H1 (cell line): ENCODE measurements around the gene CAPZA3. TPM values are rescaled to one million over a fixed set of nuclear protein-coding genes. Genes with fewer than 3 reads are reported as not detected.

ENCODE experiments used
- CTCF ChIA-PET: fragments of 300-600 bp; sonication (Branson Sonifier 250); formaldehyde crosslinking; loops from one replicate; lab custom pipeline; 2021; ENCODE audit not compliant: partially characterized antibody; lab: Charles Lee
- POLR2A ChIA-PET: fragments of 300-600 bp; sonication (Branson Sonifier 250); formaldehyde crosslinking; loops from one replicate; lab custom pipeline; 2021; ENCODE audit warnings: inconsistent platforms; ENCODE audit not compliant: partially characterized antibody; lab: Charles Lee
- DNase-seq, 2 experiments: peaks; one replicate each; pipeline versions ENCODE4 v3.0.0 to v3.0.0-alpha.2; 2010 to 2022; ENCODE audit warnings: low spot score in 2 of 2, low read depth in 1 of 2, mixed read lengths in 1 of 2
- FAIRE-seq: peaks from 2 replicates; lab custom pipeline; 2011; peaks lifted over from hg19 to GRCh38; lab: Jason Lieb, UNC
- H2AFZ ChIP-seq: 2 replicates; pipeline ENCODE4 v1.8.1; 2012; ENCODE audit warnings: low read length, inconsistent platforms
- H2AK5ac ChIP-seq: 2 replicates; pipeline ENCODE4 v1.6.1; 2013; ENCODE audit warnings: low read depth, low read length
- H2BK120ac ChIP-seq: replicated peaks from 2 replicates; pipeline ENCODE3; 2013; ENCODE audit warnings: low read depth, low read length, inconsistent platforms
- H2BK12ac ChIP-seq: 2 replicates; pipeline ENCODE4 v1.6.1; 2013; ENCODE audit warnings: low read depth, low read length
- H2BK15ac ChIP-seq: 2 replicates; pipeline ENCODE4 v1.6.1; 2013; ENCODE audit warnings: low read length
- H2BK20ac ChIP-seq: 2 replicates; pipeline ENCODE4 v1.6.1; 2013; ENCODE audit warnings: low read length
- H2BK5ac ChIP-seq: 2 replicates; pipeline ENCODE4 v1.6.1; 2013; ENCODE audit warnings: low read depth, low read length
- H3K14ac ChIP-seq: 2 replicates; pipeline ENCODE4 v1.6.1; 2013; ENCODE audit warnings: inconsistent platforms; ENCODE audit not compliant: insufficient read length
- H3K18ac ChIP-seq: 2 replicates; pipeline ENCODE4 v1.6.1; 2013; ENCODE audit warnings: low read length; ENCODE audit errors: extremely low read depth
- H3K23ac ChIP-seq: 2 replicates; pipeline ENCODE4 v1.6.1; 2013; ENCODE audit warnings: inconsistent platforms; ENCODE audit not compliant: insufficient read length
- H3K23me2 ChIP-seq: 2 replicates; pipeline ENCODE4 v1.6.1; 2013; ENCODE audit warnings: low read depth, low read length
- H3K27ac ChIP-seq: 2 replicates; pipeline ENCODE4 v1.6.1; 2011; ENCODE audit warnings: low read depth, low read length, inconsistent platforms
- H3K27me3 ChIP-seq, 4 experiments: replicated peaks in 1 of 4; 1 replicate in 1 of 4; 2 replicates in 3 of 4; pipeline versions ENCODE4 v1.6.1 to v1.8.1; 2011 to 2013; ENCODE audit warnings: low read length in 3 of 4, mild to moderate bottlenecking in 3 of 4, inconsistent platforms in 2 of 4, mixed read lengths in 2 of 4, moderate library complexity in 1 of 4; ENCODE audit not compliant: control insufficient read depth in 3 of 4, insufficient read depth in 3 of 4; ENCODE audit errors: extremely low read depth in 1 of 4
- H3K36me3 ChIP-seq, 4 experiments: 2 replicates each; pipeline versions ENCODE4 v1.6.1 to v1.8.1; 2011 to 2013; ENCODE audit warnings: mild to moderate bottlenecking in 4 of 4, low read length in 3 of 4, moderate library complexity in 2 of 4, control low read depth in 1 of 4, inconsistent platforms in 1 of 4; ENCODE audit not compliant: insufficient read depth in 4 of 4, control insufficient read depth in 2 of 4
- H3K4ac ChIP-seq: replicated peaks from 2 replicates; pipeline ENCODE3; 2013; ENCODE audit warnings: low read length, low read depth, mixed read lengths, inconsistent platforms; ENCODE audit not compliant: insufficient read length
- H3K4me1 ChIP-seq, 4 experiments: replicated peaks in 1 of 4; 1 replicate in 1 of 4; 2 replicates in 3 of 4; pipeline versions ENCODE4 v1.6.1 to v1.8.1; 2011 to 2013; ENCODE audit warnings: low read length in 3 of 4, inconsistent platforms in 2 of 4, mixed read lengths in 1 of 4; ENCODE audit not compliant: insufficient read depth in 4 of 4, control insufficient read depth in 3 of 4
- H3K4me2 ChIP-seq, 2 experiments: 2 replicates each; pipeline versions ENCODE4 v1.6.1 to v1.8.1; 2011 to 2013; ENCODE audit warnings: low read depth in 2 of 2, low read length in 2 of 2, control low read depth in 1 of 2, inconsistent platforms in 1 of 2, mild to moderate bottlenecking in 1 of 2; ENCODE audit not compliant: insufficient read depth in 1 of 2
- H3K4me3 ChIP-seq, 4 experiments: fragments of 200-600, 300-600 bp in 1 of 4; sonication (generic), shearing (Covaris generic), sonication (Bioruptor Twin) in 1 of 4; 2 replicates each; pipeline versions ENCODE4 v1.5.1 to v1.8.1; 2011 to 2016; ENCODE audit warnings: low read length in 4 of 4, low read depth in 3 of 4, control low read depth in 2 of 4, inconsistent platforms in 2 of 4, mild to moderate bottlenecking in 2 of 4, mixed read lengths in 1 of 4, moderate library complexity in 1 of 4; ENCODE audit not compliant: insufficient read depth in 2 of 4; ENCODE audit errors: extremely low read depth in 1 of 4
- H3K56ac ChIP-seq: replicated peaks from 2 replicates; pipeline ENCODE3; 2013; ENCODE audit warnings: low read depth, mild to moderate bottlenecking, mixed read lengths, low read length, inconsistent platforms; ENCODE audit not compliant: insufficient read length
- H3K79me1 ChIP-seq: 2 replicates; pipeline ENCODE4 v1.6.1; 2013; ENCODE audit warnings: low read depth, low read length, control low read depth
- H3K79me2 ChIP-seq, 2 experiments: 2 replicates each; pipeline versions ENCODE4 v1.6.1 to v1.8.1; 2012 to 2013; ENCODE audit warnings: low read length in 2 of 2, mild to moderate bottlenecking in 2 of 2, inconsistent platforms in 1 of 2; ENCODE audit not compliant: insufficient read depth in 2 of 2, control insufficient read depth in 1 of 2
- H3K9ac ChIP-seq, 4 experiments: replicated peaks in 1 of 4; 1 replicate in 1 of 4; 2 replicates in 3 of 4; pipeline versions ENCODE4 v1.6.1 to v1.8.1; 2011 to 2013; ENCODE audit warnings: low read depth in 3 of 4, low read length in 3 of 4, control low read depth in 2 of 4, mild to moderate bottlenecking in 2 of 4, moderate library complexity in 2 of 4, inconsistent platforms in 1 of 4; ENCODE audit errors: extremely low read depth in 1 of 4
- H3K9me3 ChIP-seq, 2 experiments: 2 replicates each; pipeline versions ENCODE4 v1.6.1 to v1.8.1; 2012 to 2013; ENCODE audit warnings: mild to moderate bottlenecking in 2 of 2, moderate library complexity in 2 of 2, control low read depth in 1 of 2, inconsistent platforms in 1 of 2, low read depth in 1 of 2, low read length in 1 of 2, mixed read lengths in 1 of 2; ENCODE audit not compliant: insufficient read depth in 2 of 2
- H4K20me1 ChIP-seq, 2 experiments: replicated peaks in 1 of 2; 2 replicates each; pipeline versions ENCODE3 to v1.8.1; 2011 to 2013; ENCODE audit warnings: inconsistent platforms in 2 of 2, low read length in 2 of 2, mild to moderate bottlenecking in 1 of 2; ENCODE audit not compliant: insufficient read depth in 2 of 2, control insufficient read depth in 1 of 2
- H4K5ac ChIP-seq: 2 replicates; pipeline ENCODE4 v1.6.1; 2013; ENCODE audit warnings: low read length, low read depth, mixed read lengths, inconsistent platforms; ENCODE audit not compliant: insufficient read length
- H4K8ac ChIP-seq: 2 replicates; pipeline ENCODE4 v1.8.0; 2013; ENCODE audit warnings: mild to moderate bottlenecking, moderate library complexity, low read length, inconsistent platforms; ENCODE audit not compliant: insufficient read depth; ENCODE audit errors: extremely low read depth
- H4K91ac ChIP-seq: replicated peaks from 2 replicates; pipeline ENCODE3; 2013; ENCODE audit warnings: low read length, mixed read lengths, inconsistent platforms; ENCODE audit not compliant: insufficient read length
- BCL11A ChIP-seq, 2 experiments: IDR thresholded peaks; one replicate each; pipeline ENCODE4 v1.6.1; 2011; ENCODE audit warnings: low read depth in 2 of 2, low read length in 2 of 2, mild to moderate bottlenecking in 2 of 2
- CBX8 ChIP-seq: fragments of 300-800, 300-1000 bp; sonication (generic); IDR thresholded peaks from 2 replicates; pipeline ENCODE4 v1.7.1; 2016; ENCODE audit warnings: low read depth, low read length, borderline replicate concordance
- CREB1 ChIP-seq: IDR thresholded peaks from 2 replicates; pipeline ENCODE4 v1.6.1; 2012; ENCODE audit warnings: inconsistent platforms
- GABPA ChIP-seq: IDR thresholded peaks from 2 replicates; pipeline ENCODE4 v1.6.1; 2011; ENCODE audit warnings: mild to moderate bottlenecking, low read length, moderate library complexity, borderline replicate concordance; ENCODE audit not compliant: insufficient read depth
- KDM5A ChIP-seq: fragments of 200-600 bp; IDR thresholded peaks from 2 replicates; pipeline ENCODE4 v1.7.1; 2012; ENCODE audit warnings: mild to moderate bottlenecking, low read length, inconsistent platforms, mixed read lengths
- NANOG ChIP-seq: IDR thresholded peaks from 2 replicates; pipeline ENCODE4 v1.6.1; 2011; ENCODE audit warnings: low read length, low read depth, mild to moderate bottlenecking, inconsistent platforms; ENCODE audit not compliant: insufficient read depth, poor library complexity, severe bottlenecking
- POU5F1 ChIP-seq: IDR thresholded peaks from 2 replicates; pipeline ENCODE4 v1.6.1; 2011; ENCODE audit warnings: low read depth, mild to moderate bottlenecking, low read length, moderate library complexity
- RAD21 ChIP-seq, 2 experiments: IDR thresholded peaks in 1 of 2; conservative IDR thresholded peaks in 1 of 2; 2 replicates each; pipeline ENCODE4 v1.6.1; 2011; ENCODE audit warnings: low read depth in 2 of 2, low read length in 2 of 2, improper control_type of control experiment in 1 of 2, inconsistent platforms in 1 of 2, mild to moderate bottlenecking in 1 of 2, moderate library complexity in 1 of 2
- SIN3A ChIP-seq, 2 experiments: IDR thresholded peaks in 1 of 2; conservative IDR thresholded peaks in 1 of 2; 2 replicates each; pipeline ENCODE4 v1.6.1; 2011 to 2012; ENCODE audit warnings: low read length in 2 of 2, improper control_type of control experiment in 1 of 2, low read depth in 1 of 2, mild to moderate bottlenecking in 1 of 2
- SIX5 ChIP-seq: IDR thresholded peaks from 2 replicates; pipeline ENCODE4 v1.6.1; 2011; ENCODE audit warnings: mild to moderate bottlenecking, low read depth, low read length
- SUZ12 ChIP-seq: fragments of 200-600 bp; sonication (generic); IDR thresholded peaks from 2 replicates; pipeline ENCODE4 v1.6.1; 2012; ENCODE audit warnings: mild to moderate bottlenecking, inconsistent platforms, low read length, moderate library complexity, mixed read lengths
- WGBS, 2 experiments: shearing (Covaris generic) in 1 of 2; methylation state at CpG; one replicate each; pipeline versions ENCODE4 v1.1.6 to v1.1.7; 2013 to 2015; ENCODE audit warnings: low lambda C conversion rate in 2 of 2, mixed read lengths in 2 of 2, inconsistent platforms in 1 of 2, low coverage in 1 of 2, missing lambda C conversion rate in 1 of 2; ENCODE audit not compliant: insufficient replicate concordance in 2 of 2, insufficient coverage in 1 of 2, insufficient read length in 1 of 2; ENCODE audit errors: extremely low coverage in 1 of 2, missing lambda C conversion rate in 1 of 2; 5-methylcytosine and 5-hydroxymethylcytosine counted together
- polyA plus RNA-seq, 7 experiments: library from polyadenylated mRNA; depleted of rRNA in 3 of 7; stranded (reverse) in 5 of 7; unstranded in 2 of 7; fragments of >200 nt in 5 of 7; fragments of 200-250 nt in 2 of 7; gene quantifications; 1 replicate in 5 of 7; 2 replicates in 1 of 7; 4 replicates in 1 of 7; pipeline versions ENCODE4 v1.2.1 to v1.2.3, GENCODE V29; 2011 to 2013; ENCODE audit warnings: missing spikeins in 2 of 7, mixed read lengths in 2 of 7
- total RNA-seq: library from RNA; stranded (reverse); fragmentation: NEBNext Ultra II Directional; extraction: Animal tissue kit (Norgen Biotek cat#: 25700); gene quantifications from 2 replicates; pipeline ENCODE4 v1.2.1, GENCODE V29; 2021
- TF ChIP-seq, protein P1 (sequence below): IDR thresholded peaks from 2 replicates; pipeline ENCODE4 v1.6.1; 2012; ENCODE audit warnings: low read length, inconsistent platforms

CAPZA3 gene
- total and polyA plus RNA-seq, 2 of the 8 experiments (the other 6 are each of a cell fraction or from before 2014, with no cell fraction given): not detected

DNA sequence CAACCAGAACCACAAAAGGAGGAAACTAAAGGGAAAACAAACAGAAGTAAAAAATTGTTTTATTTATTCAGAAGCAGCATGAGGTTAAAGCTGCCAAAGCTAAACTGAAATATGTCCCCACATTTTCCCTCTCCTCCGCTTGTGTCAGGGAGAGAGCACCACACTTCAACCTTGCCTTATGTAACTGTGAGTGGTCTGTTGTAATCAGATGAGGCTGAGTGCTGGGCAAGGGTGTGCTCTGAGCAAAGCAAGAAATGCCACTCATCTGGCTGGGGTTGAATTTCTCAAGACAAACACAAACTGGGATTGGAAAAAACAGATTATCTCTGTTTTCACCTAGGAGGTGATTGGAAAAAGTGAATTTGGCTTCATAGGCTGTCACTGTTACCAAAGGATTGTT lies 12.2 kb downstream of the CAPZA3 start:
- peak overlapping the region; percentile 51; the same call in 1 of the 2 replicates for H3K18ac ChIP-seq
- POLR2A ChIA-PET: no interaction called here
- H2BK12ac ChIP-seq: peak overlapping the region; percentile 86
- no peak overlapping the region for H3K27ac ChIP-seq
- no peak overlapping the region for H4K8ac ChIP-seq
- H3K23ac ChIP-seq: no peak overlapping the region
- 92% methylated on average over 1 of the region's 1 CpG; no CpG with 5 or more reads in 1 of the 2 experiments for WGBS, 2 experiments
- peaks cover 8 to 22% (median 12%) of the 10 kb centered on the region in 4 experiments for H3K4me1 ChIP-seq
- H3K79me1 ChIP-seq: no peaks in the 10 kb centered on the region
- no peak overlapping the region for H4K5ac ChIP-seq
- no peak overlapping the region for H2BK5ac ChIP-seq
- H3K14ac ChIP-seq: no peak overlapping the region
- H4K20me1 ChIP-seq: no peaks in the 10 kb centered on the region
- no peak overlapping the region for H3K4ac ChIP-seq
- CTCF ChIA-PET: interaction anchor here (0.7 kb wide), 1 partner anchor 895 kb away, joined by 3 read pairs; no protein-coding TSS in a partner anchor
- FAIRE-seq (no peak), DNase-seq (no peak)
- H3K23me2 ChIP-seq: no peaks in the 10 kb centered on the region
- H3K9me3 ChIP-seq: no peaks in the 10 kb centered on the region
- no peak overlapping the region for H2AK5ac ChIP-seq
- no peak overlapping the region for H3K9ac ChIP-seq
- H2AFZ ChIP-seq: peak overlapping the region; percentile 74
- no peak overlapping the region for H3K4me3 ChIP-seq
- no peak overlapping the region for H3K56ac ChIP-seq
- no peak overlapping the region for H3K4me2 ChIP-seq
- no peak overlapping the region for H2BK15ac ChIP-seq
- H2BK120ac ChIP-seq: no peak overlapping the region
- no peaks in the 10 kb centered on the region for H3K36me3 ChIP-seq
- no peaks in the 10 kb centered on the region for H3K27me3 ChIP-seq
- no peak overlapping the region for H2BK20ac ChIP-seq
- no peaks in the 10 kb centered on the region for H3K79me2 ChIP-seq
- H4K91ac ChIP-seq: no peak overlapping the region
- TF ChIP-seq BCL11A (IDR thresholded peaks at IDR 0.05; ENCODE audit: low read depth in 2 of 2, low read length in 2 of 2) (no peak), SUZ12 (no peak), NANOG (no peak), KDM5A (no peak), RAD21 (IDR thresholded peaks at IDR 0.05 in 1 of 2, conservative IDR thresholded peaks at IDR 0.05 in 1 of 2; ENCODE audit: low read depth in 2 of 2, low read length in 2 of 2) (no peak), CREB1 (no peak), SIN3A (conservative IDR thresholded peaks at IDR 0.05 in 1 of 2, IDR thresholded peaks at IDR 0.05 in 1 of 2; ENCODE audit: low read depth in 1 of 2, low read length in 2 of 2) (no peak), GABPA (no peak), CBX8 (no peak), POU5F1 (no peak), SIX5 (no peak)
- TF ChIP-seq, protein P1, sequence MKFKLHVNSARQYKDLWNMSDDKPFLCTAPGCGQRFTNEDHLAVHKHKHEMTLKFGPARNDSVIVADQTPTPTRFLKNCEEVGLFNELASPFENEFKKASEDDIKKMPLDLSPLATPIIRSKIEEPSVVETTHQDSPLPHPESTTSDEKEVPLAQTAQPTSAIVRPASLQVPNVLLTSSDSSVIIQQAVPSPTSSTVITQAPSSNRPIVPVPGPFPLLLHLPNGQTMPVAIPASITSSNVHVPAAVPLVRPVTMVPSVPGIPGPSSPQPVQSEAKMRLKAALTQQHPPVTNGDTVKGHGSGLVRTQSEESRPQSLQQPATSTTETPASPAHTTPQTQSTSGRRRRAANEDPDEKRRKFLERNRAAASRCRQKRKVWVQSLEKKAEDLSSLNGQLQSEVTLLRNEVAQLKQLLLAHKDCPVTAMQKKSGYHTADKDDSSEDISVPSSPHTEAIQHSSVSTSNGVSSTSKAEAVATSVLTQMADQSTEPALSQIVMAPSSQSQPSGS: no peak
